Measurements from ENCODE around the gene GLRX3.

DNA sequence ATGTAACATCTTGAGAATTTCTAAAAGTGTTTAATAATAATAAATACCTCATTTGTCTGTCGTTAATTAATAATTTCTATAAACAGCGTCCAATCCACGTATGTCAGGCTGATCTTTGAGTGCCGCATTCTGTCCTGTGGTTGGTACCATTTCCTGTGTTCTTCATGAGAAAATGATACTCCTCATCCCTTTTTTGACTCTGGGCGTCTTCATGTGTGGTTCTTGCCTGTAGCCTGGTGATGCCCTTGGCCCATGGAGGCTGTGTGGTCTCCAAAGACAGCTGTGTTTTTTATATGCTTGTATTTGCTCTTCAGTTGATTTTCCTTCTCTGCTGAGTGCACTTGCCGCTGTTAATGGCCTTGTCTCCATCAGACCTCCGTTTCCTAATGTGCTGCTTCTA, 31.5 kb downstream of the GLRX3 start:
- TF ChIP-seq POLR2A (IDR thresholded peaks at IDR 0.05) (no peak), CTCF (IDR thresholded peaks at IDR 0.05) (no peak)

Data from uterus (tissue), 2 donors.